Left renal pelvis (tissue), 4 donors: ENCODE data around the gene MYRIP. TPM values are rescaled to one million over a fixed set of nuclear protein-coding genes. Genes with fewer than 3 reads are reported as not detected.
A peak's percentile ranks its signal among the peaks of the same experiment; 100 is the strongest.

Experiments used
- DNase-seq, 4 donors: peaks; one replicate each; pipeline ENCODE4 v3.0.0-alpha.2; 2013; ENCODE audit warnings: low read depth in 4 of 4, low spot score in 3 of 4
- polyA plus RNA-seq, 4 donors: library from polyadenylated mRNA; unstranded; fragments of 120-200 nt; gene quantifications; one replicate each; pipeline ENCODE4 v1.2.1, GENCODE V29; 2013; ENCODE audit not compliant: insufficient read length in 4 of 4

MYRIP gene
- polyA plus RNA-seq, 4 donors = 1.1 to 2.2 (median 1.8) TPM

DNA sequence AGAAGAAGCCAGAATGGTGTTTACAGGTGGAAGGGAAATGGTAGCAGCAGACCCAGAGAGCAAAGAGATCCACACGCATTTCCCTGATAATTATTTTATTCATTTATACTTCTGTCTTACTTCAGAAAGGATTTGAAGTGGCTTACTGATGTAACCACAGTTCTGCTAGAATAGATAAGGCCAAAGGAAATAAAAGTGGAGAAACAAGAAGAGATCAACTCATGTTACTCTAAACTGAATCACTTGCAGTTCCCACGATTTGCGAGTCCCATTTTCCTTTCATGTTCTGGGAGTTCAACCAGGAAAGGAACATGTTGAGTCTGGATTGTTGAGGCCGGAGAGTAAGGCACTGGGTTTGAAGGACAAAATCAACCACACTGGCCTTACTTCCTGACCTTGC lies 151.8 kb downstream of the MYRIP start:
- no peak for DNase-seq

- DNase-seq = no peak
Measured at GRCh38 chr3:39962581-39962980, 153.2 kb downstream of the MYRIP start.

DNA sequence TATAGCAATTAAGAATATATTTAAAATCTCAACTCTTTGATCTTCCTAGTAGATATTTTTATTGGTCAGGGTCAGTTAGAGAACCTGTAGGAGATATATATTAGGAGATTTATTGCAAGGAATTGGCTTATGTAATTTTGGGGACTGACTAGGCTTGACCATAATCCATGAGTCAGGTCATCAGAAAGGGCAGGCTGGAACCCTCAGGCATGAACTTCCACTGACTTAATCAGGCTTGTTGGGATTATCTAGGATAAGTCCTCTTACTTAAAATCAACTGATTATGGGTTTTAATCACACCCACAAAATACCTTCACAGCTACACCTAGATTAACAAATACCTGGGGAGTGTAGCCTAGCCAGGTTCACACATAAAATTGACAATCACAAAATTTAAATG lies 156.1 kb downstream of the MYRIP start:
- DNase-seq = no peak

DNA sequence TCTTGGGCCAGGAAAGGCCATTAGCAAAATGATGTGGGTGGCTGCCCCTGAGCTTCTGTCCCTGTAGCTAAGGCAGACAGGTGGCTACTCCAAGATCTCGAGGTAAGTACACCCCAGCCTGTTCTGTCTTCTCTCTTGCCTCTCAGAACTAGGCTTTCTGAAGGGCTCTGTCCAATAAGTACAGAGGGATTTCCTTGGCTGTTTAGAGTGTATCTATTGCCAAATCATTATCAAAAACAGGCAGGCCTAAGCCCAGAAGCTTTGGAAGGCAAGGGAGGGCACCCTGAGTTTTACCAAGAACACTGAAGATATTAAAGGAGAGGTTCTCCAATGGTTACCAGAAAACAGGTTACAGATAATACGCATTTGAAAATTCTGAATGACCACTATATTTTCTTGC lies 156.6 kb downstream of the MYRIP start:
- no peak for DNase-seq

DNA sequence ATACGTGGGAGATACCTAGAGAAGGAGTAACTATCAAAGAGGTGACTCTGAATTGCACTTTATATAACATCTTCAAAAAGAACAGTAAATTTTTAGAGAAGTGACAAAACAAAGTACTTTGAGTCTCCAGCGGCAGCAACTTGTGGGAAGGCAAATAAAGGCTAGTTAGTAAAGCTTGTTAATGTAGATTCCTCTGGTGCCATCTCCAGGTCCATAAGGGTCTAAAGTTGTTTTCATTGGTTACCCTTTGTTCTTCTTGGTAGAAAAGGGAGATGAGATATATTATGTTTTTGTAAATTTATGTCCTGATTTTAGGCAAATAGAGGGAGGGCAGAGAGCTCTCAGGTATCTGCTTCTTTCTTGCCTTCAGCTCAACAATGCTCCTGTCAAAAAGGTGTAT lies 161.6 kb downstream of the MYRIP start:
- no peak for DNase-seq

GRCh38 chr3:39971559-39972031 lies 162.2 kb downstream of the MYRIP start:
- DNase-seq = no peak

GRCh38 chr3:39972508-39972907 lies 163.1 kb downstream of the MYRIP start:
- DNase-seq = no peak

GRCh38 chr3:39977058-39977794 lies 167.8 kb downstream of the MYRIP start:
- no peak for DNase-seq

DNA sequence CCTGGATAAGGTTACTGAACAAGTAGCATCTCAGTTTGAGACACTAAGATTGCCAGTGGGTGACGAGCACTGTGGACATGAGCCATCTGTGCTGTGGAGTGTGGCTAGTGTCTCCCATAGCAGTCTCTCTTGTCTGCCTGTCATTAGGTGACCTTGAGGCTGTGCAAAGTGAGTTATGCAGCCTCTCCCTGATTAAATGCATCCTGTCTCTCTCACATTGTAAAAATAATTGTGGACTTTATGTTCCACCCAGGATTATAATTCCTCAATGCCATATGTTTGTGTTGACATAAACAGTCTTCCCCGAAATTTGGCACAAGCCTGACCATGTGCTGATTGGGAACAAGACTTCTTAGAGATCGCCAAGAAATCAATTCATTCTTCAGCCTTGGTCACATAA lies 168.9 kb downstream of the MYRIP start:
- no peak for DNase-seq

DNA sequence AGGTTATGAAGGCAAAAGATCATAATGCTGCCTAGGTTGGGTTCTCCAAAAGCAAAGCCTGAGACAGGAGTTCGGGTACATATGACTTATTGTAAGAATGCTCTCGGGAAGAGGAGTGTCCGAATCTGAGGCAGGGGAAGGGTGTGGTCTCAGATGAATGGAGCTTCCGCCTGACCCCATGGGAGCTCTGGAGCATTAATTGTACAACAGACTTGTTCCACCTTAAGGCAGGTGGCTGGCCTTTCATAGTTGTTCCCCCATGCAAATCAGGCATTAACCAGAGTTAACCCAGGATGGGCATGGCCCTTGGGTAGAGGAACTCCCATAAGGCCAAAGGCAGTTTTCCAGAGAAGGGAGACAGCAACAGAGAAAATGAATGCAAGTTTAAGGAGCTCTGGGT lies 170.6 kb downstream of the MYRIP start:
- no peak for DNase-seq

DNA sequence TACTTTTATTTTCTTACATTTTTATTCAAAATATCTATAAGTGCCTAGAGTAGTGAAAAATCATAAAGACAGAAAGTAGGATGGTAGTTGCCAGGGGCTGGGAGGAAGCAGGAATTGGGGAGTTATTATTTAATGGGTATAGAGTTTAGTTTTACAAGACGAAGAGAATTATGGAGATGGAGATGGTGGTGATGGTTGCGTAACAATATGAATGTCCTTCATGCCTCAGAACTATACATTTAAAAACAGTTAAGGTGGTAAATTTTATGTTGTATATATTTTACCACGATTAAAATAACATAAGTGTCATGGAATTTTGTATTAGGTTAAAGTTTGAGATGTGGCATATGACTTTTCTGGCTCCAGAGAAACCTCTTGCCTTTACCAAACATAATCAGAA lies 171.4 kb downstream of the MYRIP start:
- DNase-seq = no peak

DNA sequence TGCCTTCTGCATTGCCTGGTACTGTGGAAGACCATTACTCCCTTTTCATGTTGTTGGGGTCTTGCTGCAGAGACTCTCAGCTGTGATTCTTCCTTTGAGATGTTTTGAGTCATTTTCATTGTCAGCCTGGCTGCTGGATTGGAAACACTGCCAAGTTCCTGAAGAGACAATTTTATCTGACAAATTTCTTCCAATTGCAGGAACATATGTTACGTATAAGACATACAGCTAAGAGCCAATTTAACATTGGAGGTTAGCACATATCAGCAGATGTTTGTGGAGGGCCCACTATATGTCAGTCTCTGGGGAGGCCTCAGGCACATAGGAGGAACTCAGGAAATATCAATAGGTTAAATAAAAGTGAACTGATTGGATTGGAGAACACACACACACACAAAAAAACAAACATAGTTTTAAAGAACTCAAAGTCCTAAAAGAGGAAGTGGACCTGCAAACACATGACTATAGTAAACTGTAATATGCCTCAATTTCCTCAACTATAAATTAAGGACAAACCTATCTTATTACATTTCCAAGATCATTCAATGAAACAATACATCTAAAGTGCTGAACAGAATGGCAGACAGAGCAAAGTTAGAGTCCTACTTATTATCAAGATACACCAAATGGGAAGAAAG lies 172.3 kb downstream of the MYRIP start:
- no peak for DNase-seq

- DNase-seq = no peak
Measured at GRCh38 chr3:39982665-39983357, 173.4 kb downstream of the MYRIP start.

DNA sequence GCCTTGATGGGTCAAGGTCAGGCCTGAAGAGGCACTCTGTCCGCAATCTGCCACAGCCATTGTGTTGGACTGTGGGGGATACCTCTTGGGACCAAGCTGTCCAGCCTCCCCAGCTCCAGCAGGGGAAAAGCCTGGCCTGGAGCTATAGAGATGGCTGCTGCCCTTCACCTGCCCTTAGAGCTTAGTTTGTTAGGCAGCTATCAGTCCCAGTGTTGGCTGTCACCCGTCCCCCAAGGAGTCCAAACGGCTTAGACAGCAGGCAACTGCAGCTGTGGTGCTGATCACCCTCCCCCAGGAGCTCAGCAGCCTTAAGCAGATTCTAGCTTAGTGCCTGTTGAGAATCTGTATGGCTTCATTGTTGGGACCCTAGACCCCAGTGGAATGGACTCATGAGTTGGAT lies 180.3 kb downstream of the MYRIP start:
- DNase-seq = no peak

GRCh38 chr3:39990532-39990931 lies 181.1 kb downstream of the MYRIP start:
- DNase-seq = no peak

DNA sequence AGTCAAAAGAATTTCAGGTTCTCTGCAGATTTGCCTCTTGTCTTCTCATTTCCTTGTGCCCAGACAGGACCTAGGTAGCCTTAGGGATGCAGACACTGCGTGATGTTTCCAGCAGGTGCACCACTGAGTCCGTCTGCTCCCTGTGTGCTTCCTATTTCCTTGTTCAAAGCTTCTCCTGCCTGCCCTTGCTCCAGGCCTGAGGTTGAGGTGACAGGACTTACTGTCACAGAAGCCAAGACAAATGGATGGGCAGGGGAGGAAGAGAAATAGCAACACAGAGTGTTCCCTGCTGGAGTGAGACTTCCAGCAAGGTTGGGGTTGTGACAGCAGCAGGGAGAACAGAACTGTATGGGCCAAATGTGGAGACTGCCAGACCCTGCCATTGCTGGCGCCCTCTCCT lies 199.4 kb downstream of the MYRIP start:
- DNase-seq = no peak

GRCh38 chr3:40009991-40010390 lies 200.6 kb downstream of the MYRIP start:
- DNase-seq = no peak

DNA sequence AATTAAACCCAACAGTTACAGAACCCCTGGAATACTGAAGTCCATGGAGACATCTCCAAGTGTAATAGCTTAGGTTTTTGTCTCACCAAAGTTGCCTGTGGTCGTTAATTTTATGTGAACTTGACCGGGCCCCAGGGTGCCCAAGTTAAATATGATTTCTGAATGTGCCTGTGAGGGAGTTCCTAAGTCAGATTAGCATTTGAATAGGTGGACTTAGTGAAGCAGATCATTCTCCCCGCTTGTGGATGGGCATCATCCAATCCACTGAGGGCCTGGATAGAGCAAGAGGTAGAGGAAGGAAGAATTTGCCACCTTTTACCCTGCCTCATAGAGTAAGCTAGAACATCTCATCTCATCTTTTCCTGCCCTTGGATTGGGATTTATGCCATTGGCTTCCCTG lies 203.0 kb downstream of the MYRIP start:
- DNase-seq = no peak

DNA sequence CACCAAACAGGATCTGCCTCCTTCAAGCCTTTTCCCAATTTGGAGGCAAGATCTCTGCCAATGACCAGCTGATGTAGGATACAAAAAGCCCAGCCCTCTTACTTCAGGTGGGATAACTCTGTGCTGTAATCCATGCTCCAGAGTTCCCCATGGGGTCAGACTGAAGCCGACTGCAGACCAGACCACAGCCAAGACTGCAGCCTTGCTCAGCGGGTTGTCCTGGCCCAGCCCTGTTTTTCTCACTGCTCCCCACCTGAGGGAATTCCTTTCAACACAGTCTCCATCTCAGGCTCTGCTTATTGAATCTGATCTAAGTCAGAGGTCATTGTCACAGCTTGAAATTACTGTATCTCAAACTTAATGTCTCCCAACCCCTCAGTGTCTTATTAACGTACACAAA lies 207.0 kb downstream of the MYRIP start:
- DNase-seq = no peak

DNA sequence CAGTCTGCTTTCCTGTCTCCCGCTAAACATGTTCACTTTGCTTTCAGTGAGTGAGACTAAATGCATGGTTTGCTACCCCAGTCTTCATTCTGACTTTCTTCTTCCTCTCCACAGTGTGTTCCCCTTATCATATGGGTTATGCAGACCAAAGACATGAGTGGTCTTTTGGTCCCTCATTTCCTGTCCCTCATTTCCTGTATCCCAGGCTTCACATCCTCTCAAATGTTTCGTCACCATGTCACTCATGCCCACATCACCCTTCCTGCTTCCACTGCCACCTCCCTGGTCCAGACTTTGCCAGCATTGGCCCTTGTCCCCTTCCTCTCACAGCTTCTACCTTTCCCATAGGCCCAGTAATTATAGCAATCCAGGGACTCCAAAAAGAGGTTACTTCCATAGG lies 209.0 kb downstream of the MYRIP start:
- DNase-seq = no peak

- DNase-seq = peak; percentile 11 to 31 (median 22)
Measured at GRCh38 chr3:40019376-40019775, 210.0 kb downstream of the MYRIP start.

GRCh38 chr3:40020689-40021088 lies 211.3 kb downstream of the MYRIP start:
- no peak for DNase-seq
